Globus pallidus (tissue), 1 donor: ENCODE results near the gene ACR.
"Not testable (repeated sequence)": the region's sequence is repeated elsewhere in the genome, so short reads cannot be mapped to it uniquely, and the experiment has no call there.

Experiments
- DNase-seq: peaks from one replicate; pipeline ENCODE4 v3.0.0-alpha.2; 2015; ENCODE audit warnings: low spot score

Gene ACR

GRCh38 chr22:50732681-50733080 lies 5.3 kb upstream of the ACR start:
- DNase-seq, result no peak

GRCh38 chr22:50733521-50734342 lies 4.3 kb upstream of the ACR start:
- DNase-seq, result peak; percentile 86

- no peak for DNase-seq
Observed at GRCh38 chr22:50734343-50734771, 3.6 kb upstream of the ACR start.

- no peak for DNase-seq
Observed at GRCh38 chr22:50734986-50735738, 2.8 kb upstream of the ACR start.

GRCh38 chr22:50735739-50736030 lies 2.3 kb upstream of the ACR start:
- no peak for DNase-seq

GRCh38 chr22:50738649-50739227 lies 734 bp downstream of the ACR start:
- DNase-seq, result no peak

- no peak for DNase-seq
Observed at GRCh38 chr22:50739279-50739691, 1.3 kb downstream of the ACR start.

GRCh38 chr22:50739894-50740293 lies 1.9 kb downstream of the ACR start:
- no peak for DNase-seq

- DNase-seq, result not testable (repeated sequence)
Observed at GRCh38 chr22:50740714-50741113, 2.7 kb downstream of the ACR start.

GRCh38 chr22:50744424-50744823 lies 6.4 kb downstream of the ACR start:
- DNase-seq, result not testable (repeated sequence)

GRCh38 chr22:50747521-50747920 lies 9.5 kb downstream of the ACR start:
- not testable (repeated sequence) for DNase-seq

GRCh38 chr22:50748630-50749029 lies 10.6 kb downstream of the ACR start:
- not testable (repeated sequence) for DNase-seq

GRCh38 chr22:50749302-50750074 lies 11.5 kb downstream of the ACR start:
- DNase-seq, result not testable (repeated sequence)

GRCh38 chr22:50755251-50755650 lies 17.2 kb downstream of the ACR start:
- DNase-seq, result not testable (repeated sequence)

GRCh38 chr22:50756406-50756805 lies 18.4 kb downstream of the ACR start:
- not testable (repeated sequence) for DNase-seq

- not testable (repeated sequence) for DNase-seq
Observed at GRCh38 chr22:50756949-50757491, 19.0 kb downstream of the ACR start.

- DNase-seq, result not testable (repeated sequence)
Observed at GRCh38 chr22:50759597-50760341, 21.8 kb downstream of the ACR start.

- not testable (repeated sequence) for DNase-seq
Observed at GRCh38 chr22:50761829-50762228, 23.8 kb downstream of the ACR start.

GRCh38 chr22:50764288-50764687 lies 26.3 kb downstream of the ACR start:
- not testable (repeated sequence) for DNase-seq

- DNase-seq, result not testable (repeated sequence)
Observed at GRCh38 chr22:50775132-50775531, 37.1 kb downstream of the ACR start.

- not testable (repeated sequence) for DNase-seq
Observed at GRCh38 chr22:50777631-50778030, 39.6 kb downstream of the ACR start.
